Endothelial cell of hepatic sinusoid (primary cell): Measurements from ENCODE around the gene RNF144A.
"Not testable (repeated sequence)": the region's sequence is repeated elsewhere in the genome, so short reads cannot be mapped to it uniquely, and the experiment has no call there.

Source experiments
- in situ Hi-C: cut with HindIII; loops from 2 replicates; pipeline ENCODE4 v1.10.0; 2017; ENCODE audit warnings: low sequenced_read_pairs

The RNF144A gene

GRCh38 chr2:6995391-6996097 is 78.3 kb downstream of the RNF144A start:
- in situ Hi-C loops, result no loop called here

GRCh38 chr2:6999211-6999877 is 82.1 kb downstream of the RNF144A start:
- in situ Hi-C loops, result no loop called here

GRCh38 chr2:7001395-7001794 is 84.2 kb downstream of the RNF144A start:
- in situ Hi-C loops, result not testable (repeated sequence)

GRCh38 chr2:7003895-7004294 is 86.7 kb downstream of the RNF144A start:
- in situ Hi-C loops, result no loop called here

GRCh38 chr2:7004636-7005035 is 87.4 kb downstream of the RNF144A start:
- in situ Hi-C loops, result no loop called here

GRCh38 chr2:7007488-7007845 is 90.3 kb downstream of the RNF144A start:
- in situ Hi-C loops, result no loop called here

GRCh38 chr2:7007846-7008741 is 90.9 kb downstream of the RNF144A start:
- in situ Hi-C loops, result no loop called here

- in situ Hi-C loops, result no loop called here
These were observed 92.1 kb downstream of the RNF144A start for GRCh38 chr2:7009207-7009911.

- in situ Hi-C loops, result loop anchor here (5.0 kb wide), 1 partner anchor 78 kb away; no protein-coding TSS in a partner anchor
These were observed 93.3 kb downstream of the RNF144A start for GRCh38 chr2:7010391-7011054.

- in situ Hi-C loops, result loop anchor here (5.0 kb wide), 1 partner anchor 79 kb away; no protein-coding TSS in a partner anchor
These were observed 94.3 kb downstream of the RNF144A start for GRCh38 chr2:7011356-7012083.

- in situ Hi-C loops, result loop anchor here (5.0 kb wide), 1 partner anchor 80 kb away; no protein-coding TSS in a partner anchor
These were observed 95.0 kb downstream of the RNF144A start for GRCh38 chr2:7012141-7012764.

GRCh38 chr2:7013471-7014160 is 96.4 kb downstream of the RNF144A start:
- in situ Hi-C loops, result loop anchor here (5.0 kb wide), 1 partner anchor 81 kb away; no protein-coding TSS in a partner anchor

- in situ Hi-C loops, result loop anchor here (5.0 kb wide), 1 partner anchor 82 kb away; no protein-coding TSS in a partner anchor
These were observed 97.0 kb downstream of the RNF144A start for GRCh38 chr2:7014174-7014640.

GRCh38 chr2:7015007-7015950 is 98.1 kb downstream of the RNF144A start:
- in situ Hi-C loops, result no loop called here

- in situ Hi-C loops, result no loop called here
These were observed 98.9 kb downstream of the RNF144A start for GRCh38 chr2:7016148-7016547.

- in situ Hi-C loops, result no loop called here
These were observed 99.5 kb downstream of the RNF144A start for GRCh38 chr2:7016601-7017211.
